ENCODE results near the gene NEMP1. TPM values are rescaled to one million over a fixed set of nuclear protein-coding genes. Genes with fewer than 3 reads are reported as not detected.

Gene NEMP1
- total and polyA plus RNA-seq, 4 donors: 3.7 to 14.3 (median 7.7) TPM

DNA sequence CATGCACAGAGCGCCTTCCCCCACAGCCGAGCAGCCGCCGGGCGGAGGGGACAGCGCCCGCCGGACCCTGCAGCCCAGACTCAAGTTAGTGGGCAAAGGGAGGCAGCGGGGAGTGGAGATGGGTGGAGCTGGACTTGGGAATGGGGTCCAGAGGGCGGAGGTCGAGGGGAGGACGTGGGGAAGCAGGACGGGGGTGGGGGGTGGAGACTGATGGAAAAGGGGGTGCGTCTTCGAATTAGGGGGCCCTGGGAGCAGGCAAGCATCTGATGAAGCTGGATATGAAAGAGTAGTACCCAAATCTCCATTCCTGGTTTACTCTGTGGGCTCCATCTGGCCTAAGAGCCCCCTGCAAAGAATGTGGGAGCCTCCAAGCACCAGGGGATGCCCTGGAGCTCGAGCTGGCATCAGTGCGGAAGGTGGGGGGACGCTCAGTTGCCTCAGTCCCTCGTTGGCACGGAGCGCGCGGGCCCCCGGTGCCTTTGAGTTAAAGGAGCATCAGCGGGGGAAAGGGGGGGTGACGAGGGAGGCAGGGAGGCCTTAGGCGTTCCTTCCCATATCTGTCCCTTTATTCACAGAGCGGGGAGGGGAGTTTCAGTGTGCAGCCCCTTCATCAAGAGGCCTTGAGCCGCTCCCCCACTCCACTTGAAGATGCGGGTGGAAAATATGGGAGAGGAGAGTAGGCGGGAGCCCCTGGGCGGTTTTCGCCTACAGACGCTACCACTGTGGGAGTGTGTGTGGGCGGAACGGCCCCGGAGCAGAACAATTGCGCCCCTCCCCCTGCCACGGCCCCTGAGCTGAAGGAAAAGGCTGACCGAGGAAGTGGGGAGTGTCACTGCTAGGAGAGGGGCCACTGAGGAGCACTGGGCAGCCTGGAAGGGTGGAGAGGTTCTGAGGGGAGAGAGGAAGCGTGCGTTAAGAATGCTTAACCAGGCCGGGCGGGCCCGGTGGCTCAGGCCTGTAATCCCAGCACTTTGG is 11.0 kb upstream of the NEMP1 start:
- Histone ChIP-seq H3K9ac (ENCODE audit: insufficient read depth in 1 of 2, low read length in 2 of 2) (no peak overlapping the region), H3K36me3 (ENCODE audit: control insufficient read depth in 4 of 4, insufficient read depth in 4 of 4, low read length in 4 of 4) (peaks cover 6 to 30% (median 18%) of the 10 kb centered on the region in 4 donors), H3K4me1 (ENCODE audit: control insufficient read depth in 5 of 5, insufficient read depth in 5 of 5, low read length in 5 of 5) (peaks cover 0 to 64% (median 20%) of the 10 kb centered on the region in 5 donors), H3K27me3 (ENCODE audit: control insufficient read depth in 3 of 3, insufficient read depth in 3 of 3, low read length in 2 of 3) (no peaks in the 10 kb centered on the region), H3K27ac (ENCODE audit: low read depth in 1 of 2, low read length in 1 of 2) (peak overlapping the region; percentile 92), H3K9me3 (ENCODE audit: control insufficient read depth in 4 of 4, insufficient read depth in 3 of 4, low read length in 3 of 4) (no peaks in the 10 kb centered on the region), H3K4me3 (peak overlapping the region; percentile 80)
- TF ChIP-seq, protein P1, sequence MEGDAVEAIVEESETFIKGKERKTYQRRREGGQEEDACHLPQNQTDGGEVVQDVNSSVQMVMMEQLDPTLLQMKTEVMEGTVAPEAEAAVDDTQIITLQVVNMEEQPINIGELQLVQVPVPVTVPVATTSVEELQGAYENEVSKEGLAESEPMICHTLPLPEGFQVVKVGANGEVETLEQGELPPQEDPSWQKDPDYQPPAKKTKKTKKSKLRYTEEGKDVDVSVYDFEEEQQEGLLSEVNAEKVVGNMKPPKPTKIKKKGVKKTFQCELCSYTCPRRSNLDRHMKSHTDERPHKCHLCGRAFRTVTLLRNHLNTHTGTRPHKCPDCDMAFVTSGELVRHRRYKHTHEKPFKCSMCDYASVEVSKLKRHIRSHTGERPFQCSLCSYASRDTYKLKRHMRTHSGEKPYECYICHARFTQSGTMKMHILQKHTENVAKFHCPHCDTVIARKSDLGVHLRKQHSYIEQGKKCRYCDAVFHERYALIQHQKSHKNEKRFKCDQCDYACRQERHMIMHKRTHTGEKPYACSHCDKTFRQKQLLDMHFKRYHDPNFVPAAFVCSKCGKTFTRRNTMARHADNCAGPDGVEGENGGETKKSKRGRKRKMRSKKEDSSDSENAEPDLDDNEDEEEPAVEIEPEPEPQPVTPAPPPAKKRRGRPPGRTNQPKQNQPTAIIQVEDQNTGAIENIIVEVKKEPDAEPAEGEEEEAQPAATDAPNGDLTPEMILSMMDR (IDR thresholded peaks at IDR 0.05; ENCODE audit: control extremely low read depth, extremely low read depth): no peak
- DNase-seq (peak; percentile 78 to 86 (median 81)), ATAC-seq (ENCODE audit: insufficient read depth, low FRiP score) (no peak)
- WGBS, 2 donors: 0 to 1% methylated on average over 44 to 45 of the region's 45 CpGs

DNA sequence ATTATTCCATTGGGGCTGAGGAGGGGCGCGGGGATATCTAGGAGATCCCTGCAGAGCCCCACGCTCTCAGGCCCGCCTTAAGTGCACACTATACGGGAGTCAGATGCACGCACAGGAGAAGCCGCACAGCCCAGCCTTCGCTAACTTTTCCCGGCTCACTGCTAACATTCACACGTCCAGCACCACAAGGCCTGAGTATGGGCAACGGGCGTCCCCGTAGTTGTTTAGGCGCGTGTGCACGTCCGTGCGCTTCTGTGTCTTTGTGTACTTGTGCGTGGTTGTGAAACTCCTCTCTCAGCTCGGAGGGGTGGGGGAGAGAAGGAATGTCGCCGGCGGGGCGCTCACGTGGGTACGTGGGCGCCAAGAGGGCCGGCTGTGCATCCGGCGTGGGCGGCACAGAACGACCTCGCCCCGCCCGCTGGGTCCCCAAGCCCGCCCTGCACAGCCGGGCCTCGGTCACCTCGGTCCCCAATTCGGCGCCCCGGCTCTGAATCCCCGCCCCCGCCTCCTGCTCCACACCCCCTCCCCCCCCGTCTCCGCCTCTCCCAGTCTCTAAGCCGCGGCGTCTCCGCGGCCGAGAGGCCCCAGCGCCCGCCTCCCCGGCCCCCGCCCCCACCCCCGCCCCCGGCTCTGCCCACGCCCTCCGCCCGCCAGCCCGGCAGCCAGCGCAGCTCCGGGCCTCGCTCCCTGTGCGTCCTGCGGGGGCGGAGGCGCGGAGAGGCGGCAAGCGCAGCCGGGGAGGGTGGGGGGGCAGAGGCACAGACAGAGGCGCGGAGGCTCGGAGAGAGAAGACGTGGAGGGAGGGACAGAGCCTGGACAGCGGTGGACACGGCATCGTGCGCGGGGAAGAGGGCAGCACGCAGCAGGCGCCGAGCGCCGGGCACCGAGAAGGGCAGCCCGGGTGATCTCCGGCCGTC is 10.0 kb upstream of the NEMP1 start, which contains the start of gene NAB2:
Gene NAB2 (plus strand): TSS at position 761 of the 917 bp plus-strand sequence. CDS start 158 bp downstream, outside the sequence.
- peaks cover 0 to 57% (median 16%) of the 10 kb centered on the region in 5 donors for H3K4me1 ChIP-seq (ENCODE audit: control insufficient read depth in 5 of 5, insufficient read depth in 5 of 5, low read length in 5 of 5)

DNA sequence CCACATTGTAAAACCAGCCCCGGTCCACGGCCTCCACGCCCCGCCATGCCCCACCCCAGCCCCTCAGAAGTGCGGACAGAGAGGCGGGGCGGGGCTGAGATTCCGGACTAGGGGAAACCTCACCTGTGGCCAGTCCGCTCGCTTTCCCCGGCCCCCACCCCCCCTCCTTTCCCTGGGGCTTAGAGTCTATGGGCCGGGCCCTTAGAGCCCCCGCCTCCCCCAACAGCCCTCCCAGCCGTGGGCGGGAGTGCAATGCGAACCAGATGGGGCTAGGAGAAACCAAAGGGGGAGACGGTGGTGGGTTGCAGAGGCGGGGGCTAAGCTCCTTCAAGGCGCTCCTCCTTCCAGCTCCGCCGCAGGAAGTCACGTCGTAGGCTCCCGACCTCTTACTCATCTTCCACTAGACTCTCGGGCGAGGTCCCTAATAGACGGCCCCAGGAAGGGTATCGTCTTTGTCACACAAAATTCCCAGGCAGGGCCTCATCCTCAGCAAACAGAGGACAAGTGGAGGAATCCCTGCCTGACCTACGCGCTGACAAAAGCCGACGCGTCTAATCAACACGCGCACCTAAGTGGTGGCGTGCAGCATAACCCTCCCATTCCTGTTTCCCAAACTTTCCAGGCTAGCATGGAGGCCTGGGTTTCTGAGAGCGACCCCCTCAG is 9.2 kb upstream of the NEMP1 start:
- Histone ChIP-seq H3K9ac (ENCODE audit: insufficient read depth in 1 of 2, low read length in 2 of 2) (peak overlapping the region; percentile 69 to 81), H3K9me3 (ENCODE audit: control insufficient read depth in 4 of 4, insufficient read depth in 3 of 4, low read length in 3 of 4) (no peaks in the 10 kb centered on the region), H3K27me3 (ENCODE audit: control insufficient read depth in 3 of 3, insufficient read depth in 3 of 3, low read length in 2 of 3) (no peaks in the 10 kb centered on the region), H3K36me3 (ENCODE audit: control insufficient read depth in 4 of 4, insufficient read depth in 4 of 4, low read length in 4 of 4) (peaks cover 3 to 19% (median 11%) of the 10 kb centered on the region in 4 donors), H3K27ac (ENCODE audit: low read depth in 1 of 2, low read length in 1 of 2) (peak overlapping the region; percentile 99), H3K4me3 (peak overlapping the region; percentile 57), H3K4me1 (ENCODE audit: control insufficient read depth in 5 of 5, insufficient read depth in 5 of 5, low read length in 5 of 5) (peaks cover 0 to 51% (median 16%) of the 10 kb centered on the region in 5 donors)
- TF ChIP-seq, protein P1 (IDR thresholded peaks at IDR 0.05; ENCODE audit: control extremely low read depth, extremely low read depth): no peak
- peak; percentile 53 for ATAC-seq (ENCODE audit: insufficient read depth, low FRiP score)
- 0% methylated on average over 32 to 37 of the region's 37 CpGs for WGBS, 2 donors
- DNase-seq: peak; percentile 96 to 99 (median 98)

More for the DNA sequence above, 10.0 kb upstream of the NEMP1 start, which contains the start of gene NAB2:
- Histone ChIP-seq H3K9ac (ENCODE audit: insufficient read depth in 1 of 2, low read length in 2 of 2) (peak within 1 kb of the TSS; percentile 58 to 78), H3K9me3 (ENCODE audit: control insufficient read depth in 4 of 4, insufficient read depth in 3 of 4, low read length in 3 of 4) (no peaks in the 10 kb centered on the region), H3K36me3 (ENCODE audit: control insufficient read depth in 4 of 4, insufficient read depth in 4 of 4, low read length in 4 of 4) (peaks cover 6 to 26% (median 13%) of the 10 kb centered on the region in 4 donors), H3K27ac (ENCODE audit: low read depth in 1 of 2, low read length in 1 of 2) (peak within 1 kb of the TSS; percentile 99), H3K27me3 (ENCODE audit: control insufficient read depth in 3 of 3, insufficient read depth in 3 of 3, low read length in 2 of 3) (no peaks in the 10 kb centered on the region), H3K4me3 (peak within 1 kb of the TSS; percentile 80)
- ATAC-seq (ENCODE audit: insufficient read depth, low FRiP score): peak; percentile 70
- peak; percentile 98 to 99 (median 99) for DNase-seq
- WGBS, 2 donors: 0 to 1% methylated on average over 63 to 91 of the region's 91 CpGs
- TF ChIP-seq, protein P1 (IDR thresholded peaks at IDR 0.05; ENCODE audit: control extremely low read depth, extremely low read depth): no peak

Data from lung (tissue), 12 donors.